Urothelium cell line (cell line): ENCODE measurements around the gene CNOT10.
A peak's percentile ranks its signal among the peaks of the same experiment; 100 is the strongest.
"Not testable (repeated sequence)": the region's sequence is repeated elsewhere in the genome, so short reads cannot be mapped to it uniquely, and the experiment has no call there.

Experiments used
- DNase-seq: peaks from one replicate; pipeline ENCODE4 v3.0.0; 2011; ENCODE audit warnings: low spot score, mixed read lengths
- FAIRE-seq: peaks from 2 replicates; lab custom pipeline; 2011; peaks lifted over from hg19 to GRCh38; lab: Jason Lieb, UNC

Gene CNOT10, protein sequence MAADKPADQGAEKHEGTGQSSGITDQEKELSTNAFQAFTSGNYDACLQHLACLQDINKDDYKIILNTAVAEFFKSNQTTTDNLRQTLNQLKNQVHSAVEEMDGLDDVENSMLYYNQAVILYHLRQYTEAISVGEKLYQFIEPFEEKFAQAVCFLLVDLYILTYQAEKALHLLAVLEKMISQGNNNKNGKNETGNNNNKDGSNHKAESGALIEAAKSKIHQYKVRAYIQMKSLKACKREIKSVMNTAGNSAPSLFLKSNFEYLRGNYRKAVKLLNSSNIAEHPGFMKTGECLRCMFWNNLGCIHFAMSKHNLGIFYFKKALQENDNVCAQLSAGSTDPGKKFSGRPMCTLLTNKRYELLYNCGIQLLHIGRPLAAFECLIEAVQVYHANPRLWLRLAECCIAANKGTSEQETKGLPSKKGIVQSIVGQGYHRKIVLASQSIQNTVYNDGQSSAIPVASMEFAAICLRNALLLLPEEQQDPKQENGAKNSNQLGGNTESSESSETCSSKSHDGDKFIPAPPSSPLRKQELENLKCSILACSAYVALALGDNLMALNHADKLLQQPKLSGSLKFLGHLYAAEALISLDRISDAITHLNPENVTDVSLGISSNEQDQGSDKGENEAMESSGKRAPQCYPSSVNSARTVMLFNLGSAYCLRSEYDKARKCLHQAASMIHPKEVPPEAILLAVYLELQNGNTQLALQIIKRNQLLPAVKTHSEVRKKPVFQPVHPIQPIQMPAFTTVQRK

DNA sequence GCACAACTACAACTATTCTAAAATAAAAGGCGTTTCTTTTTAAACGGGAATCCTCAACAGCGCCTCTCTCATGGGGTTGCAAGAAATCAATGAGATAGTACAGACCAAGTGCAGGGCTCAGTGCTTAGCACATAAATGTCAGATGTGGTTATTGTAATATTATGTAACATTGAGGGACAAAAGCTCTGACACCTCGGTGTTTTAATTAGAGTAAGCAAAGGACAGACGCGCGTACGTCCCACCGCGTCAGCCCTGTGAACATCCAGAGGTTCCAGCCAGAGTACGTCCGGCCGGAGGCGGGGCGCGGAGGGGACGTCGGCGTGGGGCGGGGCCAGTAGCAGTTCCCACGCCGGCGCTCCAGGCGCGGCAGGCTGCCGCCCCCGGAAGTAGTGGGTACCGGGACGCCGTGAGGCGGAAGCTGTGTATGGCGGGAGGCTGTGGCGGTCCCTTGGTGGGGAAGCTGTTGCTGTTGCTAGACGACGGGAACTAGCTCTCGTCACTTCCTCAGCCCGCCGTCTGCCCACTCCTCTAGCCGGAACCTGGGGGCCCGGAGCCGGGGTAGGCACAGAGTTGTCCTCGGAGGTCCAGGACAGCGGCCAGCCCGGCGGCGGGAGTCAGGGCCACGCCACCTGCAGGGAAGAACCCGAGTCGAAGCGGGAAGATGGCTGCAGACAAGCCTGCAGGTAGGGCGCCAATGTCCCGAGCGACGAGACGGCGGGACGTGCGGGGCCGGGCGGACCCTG, at the start of gene CNOT10:
TSS of gene CNOT10 (plus strand) at position 389 of the 743 bp plus-strand sequence. CDS start at position 662, 273 bp downstream.
- FAIRE-seq, result no peak
- peak; percentile 97 for DNase-seq

DNA sequence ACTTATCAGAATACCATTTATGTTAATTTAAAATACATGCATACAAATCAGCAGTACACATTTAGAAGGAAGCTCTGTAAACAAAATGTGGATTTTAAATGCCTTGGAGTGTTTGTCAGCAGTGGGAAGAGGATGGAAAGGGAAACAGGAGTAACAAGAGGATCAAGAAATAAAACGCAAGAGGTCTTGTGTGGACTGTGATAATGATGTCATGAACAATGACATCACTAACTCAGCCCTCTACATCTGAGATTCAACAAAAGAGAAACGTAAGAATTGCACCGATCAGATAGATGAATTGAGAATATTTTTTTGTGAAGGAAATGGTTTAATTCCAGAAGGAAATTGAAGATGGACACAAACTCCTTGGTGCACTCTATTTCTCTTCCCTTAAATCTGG, 44.0 kb upstream of the CNOT10 start:
- FAIRE-seq, result no peak
- DNase-seq, result no peak

DNA sequence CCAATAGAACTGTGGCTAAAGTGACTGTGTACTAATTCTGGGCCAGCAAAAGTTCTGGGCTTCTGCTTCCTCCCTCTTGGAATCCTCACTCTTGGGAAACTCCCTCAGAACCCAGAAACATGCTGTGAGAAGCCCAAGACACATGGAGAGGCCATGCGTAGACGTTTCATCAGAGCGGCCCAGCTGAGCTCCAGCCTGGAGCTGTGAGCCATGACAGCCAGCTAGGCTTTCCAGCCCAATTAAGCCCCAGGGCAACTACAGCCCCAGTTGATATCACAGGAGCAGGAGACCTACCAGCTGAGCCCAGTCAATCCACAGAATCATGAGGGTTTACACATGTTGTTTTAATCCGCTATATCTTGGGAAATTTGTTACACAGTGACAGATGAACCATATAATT, 43.6 kb upstream of the CNOT10 start:
- DNase-seq (no peak), FAIRE-seq (no peak)

DNA sequence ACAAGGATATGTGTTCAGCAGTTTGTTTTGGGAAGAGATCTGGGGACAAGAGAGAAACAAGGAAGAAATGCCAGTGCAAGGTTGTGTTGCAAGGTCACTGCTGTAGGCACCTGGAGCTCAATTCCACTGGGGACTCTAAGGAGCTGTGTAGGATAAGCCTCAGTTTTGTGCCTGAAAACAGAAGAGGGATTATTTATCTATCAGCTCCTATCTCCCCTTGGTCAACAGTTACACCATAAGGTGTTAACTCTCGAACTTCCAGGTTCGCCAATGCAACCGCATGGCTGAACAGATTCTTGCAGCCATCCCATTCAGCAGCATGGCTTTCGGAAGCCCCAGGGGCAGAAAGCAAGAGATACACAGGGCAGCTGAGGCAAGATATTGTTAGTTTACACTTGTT, 41.6 kb upstream of the CNOT10 start:
- FAIRE-seq, result no peak
- DNase-seq, result no peak

DNA sequence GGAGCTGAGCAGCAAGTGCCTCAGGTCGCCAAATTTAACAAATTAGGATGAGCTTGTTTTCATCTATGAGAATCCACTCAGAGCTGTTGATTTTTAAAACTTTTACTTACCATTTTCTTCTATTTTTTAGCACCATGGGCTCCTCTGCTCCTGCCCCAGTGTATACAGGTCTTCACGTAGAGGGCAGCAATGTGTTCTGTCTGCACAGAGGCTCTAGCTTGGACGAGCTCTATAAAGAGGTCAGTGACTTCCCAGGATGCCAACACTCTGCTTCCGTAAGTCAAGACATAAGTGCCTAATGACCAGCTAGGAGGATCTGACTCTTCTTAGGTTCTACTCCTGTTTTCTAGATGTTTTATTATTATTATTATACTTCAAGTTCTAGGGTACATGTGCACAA, 41.2 kb upstream of the CNOT10 start:
- FAIRE-seq (no peak), DNase-seq (no peak)

DNA sequence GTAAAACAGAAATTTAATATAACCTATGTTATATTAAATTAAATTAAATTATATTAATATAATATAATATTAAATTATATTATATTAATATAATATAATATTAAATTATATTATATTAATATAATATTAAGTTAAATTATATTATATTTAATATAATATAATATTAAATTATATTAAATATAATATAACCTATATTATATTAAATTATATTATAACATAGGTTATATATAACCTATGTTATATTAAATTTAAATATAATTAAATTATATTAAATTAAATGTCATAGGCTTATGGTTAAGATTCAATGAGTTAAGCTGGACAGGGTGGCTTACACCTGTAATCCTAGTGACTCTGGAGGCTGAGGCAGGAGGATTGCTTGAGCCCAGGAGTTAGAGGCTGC, 40.6 kb upstream of the CNOT10 start:
- FAIRE-seq (no peak), DNase-seq (no peak)

DNA sequence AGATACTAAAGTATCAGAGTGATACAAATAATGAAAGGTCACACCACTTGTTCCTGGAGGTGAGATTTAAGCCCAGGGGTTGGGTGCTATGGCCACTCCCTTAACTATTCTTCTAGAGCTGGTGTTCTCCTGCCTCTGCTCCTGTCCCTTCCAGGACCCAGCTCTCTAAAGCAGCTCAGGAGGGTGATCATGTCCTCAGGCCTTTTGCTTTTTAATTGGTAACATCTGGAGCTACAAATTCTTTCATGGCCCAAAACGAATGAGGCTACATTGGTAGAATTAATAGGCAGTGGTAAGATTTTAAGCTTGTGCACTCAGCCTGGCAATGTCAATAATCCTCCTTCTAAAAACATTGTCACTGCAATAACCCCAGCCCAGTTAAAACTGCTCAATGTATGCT, 38.2 kb upstream of the CNOT10 start:
- DNase-seq (no peak), FAIRE-seq (no peak)

DNA sequence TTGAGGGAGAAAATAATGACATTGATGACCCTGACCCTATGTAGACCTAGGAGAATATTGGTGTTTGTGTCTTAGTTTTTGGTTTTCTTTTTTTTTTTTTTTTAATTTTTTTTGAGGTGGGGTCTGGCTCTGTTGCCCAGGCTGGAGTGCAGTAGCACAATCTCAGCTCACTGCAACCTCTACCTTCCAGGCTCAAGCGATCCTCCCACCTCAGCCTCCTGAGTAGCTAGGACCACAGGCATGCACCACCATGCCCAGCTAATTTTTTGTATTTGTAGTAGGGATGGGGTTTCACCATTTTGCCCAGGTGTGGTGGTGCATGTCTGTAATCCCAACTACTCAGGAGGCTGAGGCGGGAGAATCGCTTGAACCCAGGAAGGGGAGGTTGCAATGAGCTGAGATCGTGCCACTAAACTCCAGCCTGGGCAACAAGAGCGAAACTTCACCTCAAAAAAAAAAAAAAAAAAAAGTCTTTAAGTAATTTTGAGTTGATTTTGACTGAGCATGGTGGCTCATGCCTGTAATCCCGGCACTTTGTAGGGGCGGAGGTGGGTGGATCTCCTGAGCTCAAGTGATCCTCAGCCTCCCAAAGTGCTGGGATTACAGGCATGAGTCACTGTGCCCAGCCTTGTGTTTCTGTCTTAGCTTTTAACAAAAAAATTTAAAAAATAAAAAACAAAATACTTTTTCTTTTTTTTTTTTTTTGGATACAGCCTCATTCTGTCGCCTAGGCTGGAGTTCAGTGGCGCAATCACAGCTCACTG, 32.5 kb upstream of the CNOT10 start:
- not testable (repeated sequence) for FAIRE-seq, DNase-seq

DNA sequence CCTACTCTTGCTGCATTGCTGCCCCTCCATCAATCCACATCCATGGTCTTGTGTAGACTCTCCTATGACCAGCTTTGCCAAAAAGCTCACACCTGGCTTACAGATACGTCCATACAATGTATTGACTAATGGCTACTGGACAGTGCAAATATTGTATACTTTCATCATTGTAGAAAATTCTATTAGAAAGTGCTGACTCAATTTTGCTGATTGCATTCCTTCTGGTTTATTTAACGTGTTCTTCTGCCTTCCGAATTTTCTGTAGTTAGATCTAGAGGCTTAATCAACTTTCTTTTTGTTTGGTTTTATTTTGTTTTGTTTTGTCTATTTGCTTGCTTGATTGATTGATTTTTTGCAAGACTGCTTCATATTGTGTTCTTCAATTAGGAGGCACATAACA, 29.8 kb upstream of the CNOT10 start:
- no peak for FAIRE-seq
- no peak for DNase-seq

DNA sequence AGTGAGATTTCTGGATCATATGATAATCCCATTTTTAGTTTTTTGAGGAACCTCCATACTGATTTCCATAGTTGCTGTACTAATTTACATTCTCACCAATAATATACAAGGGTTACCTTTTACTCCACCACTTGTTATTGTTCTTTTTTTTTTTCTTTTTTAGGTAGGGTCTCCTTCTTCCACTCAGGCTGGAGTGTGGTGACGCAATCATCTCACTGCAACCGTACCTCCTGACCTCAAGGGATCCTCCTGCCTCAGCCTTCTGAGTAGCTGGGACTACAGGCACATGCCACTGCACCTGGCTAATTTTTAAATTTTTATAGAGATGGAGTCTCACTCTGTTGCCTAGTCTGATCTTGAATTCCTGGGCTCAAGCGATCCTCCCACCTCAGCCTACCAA, 24.4 kb upstream of the CNOT10 start:
- DNase-seq, result no peak
- no peak for FAIRE-seq

DNA sequence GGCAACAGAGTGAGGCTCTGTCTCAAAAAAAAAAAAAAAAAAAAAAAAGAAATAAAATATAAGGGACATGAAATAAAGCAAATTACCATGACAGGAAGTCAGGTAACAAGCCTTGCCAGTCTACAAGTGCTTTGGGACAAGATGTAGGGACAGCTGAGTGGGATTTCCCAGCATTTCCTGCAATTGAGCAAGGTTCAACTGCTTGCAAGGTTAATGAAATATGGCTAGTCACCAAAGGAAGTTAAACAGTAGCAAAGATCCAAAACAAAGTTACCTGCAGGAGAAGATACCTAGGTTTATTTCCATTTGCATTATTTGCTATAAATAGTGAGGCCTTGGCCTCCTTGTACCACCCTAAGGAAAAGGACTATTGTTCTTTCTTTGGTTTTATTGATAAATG, 22.3 kb upstream of the CNOT10 start:
- DNase-seq, result no peak
- FAIRE-seq, result no peak

DNA sequence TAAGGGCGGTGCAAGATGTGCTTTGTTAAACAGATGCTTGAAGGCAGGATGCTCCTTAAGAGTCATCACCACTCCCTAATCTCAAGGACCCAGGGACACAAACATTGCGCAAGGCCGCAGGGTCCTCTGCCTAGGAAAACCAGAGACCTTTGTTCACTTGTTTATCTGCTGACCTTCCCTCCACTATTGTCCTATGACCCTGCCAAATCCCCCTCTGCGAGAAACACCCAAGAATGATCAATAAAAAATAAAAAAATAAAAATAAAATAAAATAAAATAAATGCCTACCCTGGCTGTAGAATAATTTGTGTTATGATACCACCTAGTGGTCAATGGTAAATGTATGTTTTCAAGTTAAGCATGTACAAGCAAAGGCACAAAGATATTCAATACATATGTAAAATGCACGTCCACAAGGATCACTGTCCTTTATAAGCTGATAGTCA, 20.3 kb upstream of the CNOT10 start:
- not testable (repeated sequence) for FAIRE-seq
- peak; percentile 54 for DNase-seq

DNA sequence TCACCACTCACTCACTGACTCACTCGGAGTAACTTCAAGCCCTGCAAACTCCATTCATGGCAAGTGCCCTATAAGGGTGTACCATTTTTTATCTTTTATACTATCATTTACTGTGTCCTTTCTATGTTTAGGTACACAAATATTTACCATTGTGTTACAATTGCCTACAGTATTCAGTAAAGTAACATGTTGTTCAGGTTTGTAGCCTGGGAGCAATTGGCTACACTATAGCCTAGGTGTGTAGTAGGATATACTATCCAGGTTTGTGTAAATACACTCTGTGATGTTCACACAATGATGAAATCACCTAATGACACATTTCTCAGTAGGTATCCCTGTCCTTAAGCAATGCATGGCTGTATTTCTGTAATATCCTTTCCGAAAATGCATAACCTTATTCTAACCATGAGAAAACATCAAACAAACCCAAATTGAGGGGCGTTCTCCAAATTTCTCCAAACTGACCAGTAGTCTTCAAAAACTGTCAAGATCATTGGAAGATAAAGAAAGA, 17.9 kb upstream of the CNOT10 start:
- FAIRE-seq, result no peak
- DNase-seq, result no peak

DNA sequence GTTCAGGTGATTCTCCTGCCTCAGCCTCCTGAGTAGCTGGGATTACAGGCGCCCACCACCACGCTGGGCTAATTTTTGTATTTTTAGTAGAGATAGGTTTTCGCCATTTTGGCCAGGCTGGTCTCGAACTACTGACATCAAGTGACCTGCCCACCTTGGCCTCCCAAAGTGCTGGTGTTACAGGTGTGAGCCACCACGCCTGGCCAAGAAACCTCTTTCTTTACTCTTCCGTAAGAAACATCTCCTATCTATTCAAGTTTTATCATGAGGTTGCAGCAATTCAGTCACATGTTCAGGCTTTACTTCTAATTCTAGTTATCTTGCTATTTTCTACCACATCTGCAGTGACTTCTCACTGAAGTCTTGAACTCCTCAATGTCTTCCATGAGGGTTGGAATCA, 15.8 kb upstream of the CNOT10 start:
- not testable (repeated sequence) for DNase-seq, FAIRE-seq

DNA sequence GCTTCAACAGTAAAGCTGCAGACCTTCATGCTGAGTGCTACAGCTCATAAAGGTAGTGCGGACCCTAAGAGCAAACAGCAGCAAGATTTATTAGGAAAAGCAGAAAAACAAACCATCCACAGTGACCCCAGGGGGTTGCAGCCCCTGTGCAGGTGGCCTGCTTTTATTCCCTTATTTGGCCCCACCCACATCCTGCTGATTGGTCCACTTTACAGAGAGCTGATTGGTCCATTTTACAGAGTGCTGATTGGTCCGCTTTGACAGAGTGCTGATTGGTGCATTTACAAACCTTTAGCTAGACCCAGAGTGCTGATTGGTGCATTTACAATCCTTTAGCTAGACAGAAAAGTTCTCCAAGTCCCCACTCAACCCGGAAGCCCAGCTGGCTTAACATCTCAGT, 11.3 kb upstream of the CNOT10 start:
- not testable (repeated sequence) for DNase-seq, FAIRE-seq

DNA sequence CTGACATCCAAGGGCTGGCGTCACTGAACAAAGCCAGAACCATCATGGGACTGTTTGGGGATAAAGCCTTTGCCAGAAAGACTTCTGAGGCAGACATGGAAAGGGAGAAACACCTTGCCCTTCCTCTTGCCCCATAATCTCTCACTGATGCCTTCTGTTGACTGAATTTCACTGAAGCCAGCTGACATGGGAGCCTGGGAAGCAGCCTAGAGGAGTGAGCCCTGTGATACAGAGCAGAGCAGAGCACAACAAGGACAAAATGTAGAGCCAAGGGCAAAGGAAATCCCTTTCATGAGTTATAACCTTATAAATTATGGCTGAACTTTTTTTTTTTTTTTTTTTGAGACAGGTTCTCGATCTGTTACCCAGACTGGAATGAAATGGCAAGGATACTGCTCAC, 9.8 kb upstream of the CNOT10 start:
- no peak for DNase-seq
- no peak for FAIRE-seq

DNA sequence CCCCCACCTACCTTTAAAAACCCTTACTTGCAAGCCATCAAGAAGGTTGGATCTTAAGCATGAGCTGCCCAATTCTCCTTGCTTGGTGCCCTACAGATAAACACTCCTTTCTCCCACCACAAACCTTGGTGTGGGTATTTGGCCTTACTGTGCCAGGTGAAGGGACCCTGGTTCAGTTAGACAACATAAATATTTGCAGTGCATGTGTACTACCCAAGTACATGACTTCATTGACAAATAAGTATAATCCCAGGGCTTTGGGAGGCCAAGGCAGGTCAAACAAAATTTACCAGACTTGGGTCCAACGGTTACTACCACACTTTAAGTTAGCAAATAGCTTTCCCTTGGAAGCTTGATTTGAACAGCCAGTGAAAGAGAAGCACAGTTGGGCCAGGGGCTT, 9.3 kb upstream of the CNOT10 start:
- FAIRE-seq (no peak), DNase-seq (no peak)

DNA sequence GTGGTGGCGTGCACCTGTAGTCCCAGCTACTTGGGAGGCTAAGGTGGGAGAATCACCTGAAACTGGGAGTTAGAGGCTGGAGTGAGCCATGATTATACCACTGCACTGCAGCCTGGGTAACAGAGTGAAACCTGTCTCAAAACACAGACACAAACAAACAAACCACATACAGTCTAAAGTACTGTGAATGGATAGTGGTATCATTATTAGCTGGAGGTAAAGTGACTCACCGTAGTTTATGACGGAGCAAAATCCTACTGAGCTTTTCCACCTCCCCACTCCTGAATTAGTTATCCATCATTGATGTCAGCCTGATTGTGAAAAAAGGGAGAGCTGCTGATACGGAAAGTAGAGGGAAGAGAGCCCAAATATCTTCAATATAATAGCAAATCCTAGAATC, 3.2 kb upstream of the CNOT10 start:
- FAIRE-seq (no peak), DNase-seq (no peak)

DNA sequence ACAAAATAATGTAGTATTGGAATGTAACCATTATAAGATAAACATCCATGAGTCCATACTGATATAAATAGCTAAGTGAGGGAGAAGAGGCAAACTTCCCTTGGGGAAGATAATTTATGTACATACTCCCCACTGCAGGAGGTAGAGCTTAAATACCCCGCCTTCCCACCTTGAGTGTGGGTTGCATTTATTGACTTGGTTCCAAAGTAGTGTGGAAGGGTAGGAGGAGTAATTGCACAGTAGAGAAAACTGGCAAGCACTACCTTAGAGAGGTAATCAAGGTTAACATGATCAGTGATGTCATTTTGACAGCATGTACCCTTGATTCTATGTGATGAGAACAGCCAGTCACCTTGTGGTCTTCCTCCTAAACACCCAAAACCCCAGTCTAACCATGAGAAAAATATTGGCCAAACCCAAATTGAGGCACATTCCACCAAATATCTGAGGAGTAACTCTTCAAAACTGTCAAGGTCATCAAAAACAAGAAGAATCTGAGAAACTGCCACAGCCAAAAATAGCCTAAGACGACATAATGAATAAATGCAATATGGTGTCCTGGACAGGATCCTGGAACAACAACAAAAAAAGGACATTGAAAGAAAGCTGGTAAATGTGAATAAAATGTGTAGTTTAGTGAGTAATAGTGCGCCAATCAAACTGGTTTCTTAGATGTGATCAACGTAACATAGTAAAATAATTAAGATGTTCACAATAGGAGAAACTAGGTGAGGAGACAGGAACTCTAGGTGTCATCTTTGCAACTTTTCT, 774 bp upstream of the CNOT10 start:
- DNase-seq (no peak), FAIRE-seq (no peak)
